SK-N-SH (cell line): ENCODE data around the gene HS6ST3.

Experiments used
- ELF1 ChIP-seq: IDR thresholded peaks from 2 replicates; pipeline ENCODE4 v1.4.0; 2012
- EP300 ChIP-seq, 2 experiments: IDR thresholded peaks; 2 replicates each; pipeline versions ENCODE4 v1.4.0 to v1.6.1; 2012; ENCODE audit warnings: borderline replicate concordance in 1 of 2, low read depth in 1 of 2, low read length in 1 of 2
- EZH2phosphoT487 ChIP-seq: fragments of 200-600 bp; sonication (generic); IDR thresholded peaks from 2 replicates; pipeline ENCODE4 v1.6.1; 2017; ENCODE audit warnings: low read depth, mixed run types, mild to moderate bottlenecking, antibody characterized with exemption, moderate library complexity, borderline replicate concordance
- FOXJ3 ChIP-seq: sonication (generic); formaldehyde crosslinking; IDR thresholded peaks from 2 replicates; pipeline ENCODE4 v1.5.1; 2020; ENCODE audit warnings: mild to moderate bottlenecking, missing genetic modification reagents
- FOXM1 ChIP-seq: IDR thresholded peaks from 2 replicates; pipeline ENCODE4 v1.4.0; 2012; ENCODE audit warnings: low read depth, mild to moderate bottlenecking
- GABPA ChIP-seq: IDR thresholded peaks from 2 replicates; pipeline ENCODE4 v1.4.0; 2012; ENCODE audit warnings: low read depth, mild to moderate bottlenecking
- POLR2AphosphoS5 ChIP-seq: IDR thresholded peaks from 2 replicates; pipeline ENCODE4 v1.6.1; 2012; ENCODE audit warnings: low read depth, low read length
- RFX5 ChIP-seq: IDR thresholded peaks from 2 replicates; pipeline ENCODE4 v1.6.1; 2012; ENCODE audit warnings: mild to moderate bottlenecking, improper control_type of control experiment, low read length
- TAF1 ChIP-seq: IDR thresholded peaks from 2 replicates; pipeline ENCODE4 v1.6.1; 2012; ENCODE audit warnings: low read depth, mild to moderate bottlenecking, low read length, moderate library complexity, borderline replicate concordance
- TF ChIP-seq, protein P1 (sequence below): fragments of 200-600 bp; sonication (generic); IDR thresholded peaks from 2 replicates; pipeline ENCODE4 v1.6.1; 2017; ENCODE audit warnings: antibody characterized with exemption, mild to moderate bottlenecking, moderate library complexity
- TF ChIP-seq, protein P2 (sequence below): fragments of 150-350 bp; IDR thresholded peaks from 2 replicates; pipeline ENCODE4 v1.6.1; 2017; ENCODE audit warnings: antibody characterized with exemption, low read length, low read depth, borderline replicate concordance
- TF ChIP-seq, protein P3 (sequence below): IDR thresholded peaks from 2 replicates; pipeline ENCODE4 v1.6.1; 2012; ENCODE audit warnings: mild to moderate bottlenecking, low read depth, low read length, moderate library complexity

DNA sequence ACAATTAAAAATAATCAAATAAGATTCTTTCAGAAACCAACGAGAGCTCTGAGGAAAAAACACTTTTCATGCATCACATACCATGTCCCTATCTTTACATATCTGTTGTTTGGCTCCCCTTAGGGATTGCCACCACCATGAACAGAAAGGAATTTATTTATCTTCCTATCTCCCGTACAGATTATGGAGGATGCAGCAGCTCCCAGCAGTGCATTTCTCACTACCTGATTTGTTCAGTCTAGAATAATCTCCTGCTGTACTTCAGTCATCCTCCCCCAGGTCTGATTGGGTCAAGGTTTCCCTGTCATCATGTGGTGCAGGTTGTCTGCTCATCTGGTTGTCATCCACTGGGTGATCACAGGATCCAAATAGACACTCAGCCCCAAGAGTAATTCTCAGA, 453.1 kb downstream of the HS6ST3 start:
- TF ChIP-seq, protein P1, sequence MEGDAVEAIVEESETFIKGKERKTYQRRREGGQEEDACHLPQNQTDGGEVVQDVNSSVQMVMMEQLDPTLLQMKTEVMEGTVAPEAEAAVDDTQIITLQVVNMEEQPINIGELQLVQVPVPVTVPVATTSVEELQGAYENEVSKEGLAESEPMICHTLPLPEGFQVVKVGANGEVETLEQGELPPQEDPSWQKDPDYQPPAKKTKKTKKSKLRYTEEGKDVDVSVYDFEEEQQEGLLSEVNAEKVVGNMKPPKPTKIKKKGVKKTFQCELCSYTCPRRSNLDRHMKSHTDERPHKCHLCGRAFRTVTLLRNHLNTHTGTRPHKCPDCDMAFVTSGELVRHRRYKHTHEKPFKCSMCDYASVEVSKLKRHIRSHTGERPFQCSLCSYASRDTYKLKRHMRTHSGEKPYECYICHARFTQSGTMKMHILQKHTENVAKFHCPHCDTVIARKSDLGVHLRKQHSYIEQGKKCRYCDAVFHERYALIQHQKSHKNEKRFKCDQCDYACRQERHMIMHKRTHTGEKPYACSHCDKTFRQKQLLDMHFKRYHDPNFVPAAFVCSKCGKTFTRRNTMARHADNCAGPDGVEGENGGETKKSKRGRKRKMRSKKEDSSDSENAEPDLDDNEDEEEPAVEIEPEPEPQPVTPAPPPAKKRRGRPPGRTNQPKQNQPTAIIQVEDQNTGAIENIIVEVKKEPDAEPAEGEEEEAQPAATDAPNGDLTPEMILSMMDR = no peak
- TF ChIP-seq TAF1 (no peak), FOXM1 (no peak), FOXJ3 (CRISPR knock-in tag) (no peak), EP300 (IDR thresholded peaks at IDR 0.05; ENCODE audit: borderline replicate concordance in 1 of 2, low read depth in 1 of 2, low read length in 1 of 2) (no peak), ELF1 (no peak), GABPA (no peak), RFX5 (no peak), EZH2phosphoT487 (no peak), POLR2AphosphoS5 (no peak)
- TF ChIP-seq, protein P2, sequence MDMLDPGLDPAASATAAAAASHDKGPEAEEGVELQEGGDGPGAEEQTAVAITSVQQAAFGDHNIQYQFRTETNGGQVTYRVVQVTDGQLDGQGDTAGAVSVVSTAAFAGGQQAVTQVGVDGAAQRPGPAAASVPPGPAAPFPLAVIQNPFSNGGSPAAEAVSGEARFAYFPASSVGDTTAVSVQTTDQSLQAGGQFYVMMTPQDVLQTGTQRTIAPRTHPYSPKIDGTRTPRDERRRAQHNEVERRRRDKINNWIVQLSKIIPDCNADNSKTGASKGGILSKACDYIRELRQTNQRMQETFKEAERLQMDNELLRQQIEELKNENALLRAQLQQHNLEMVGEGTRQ = no peak
- TF ChIP-seq, protein P3, sequence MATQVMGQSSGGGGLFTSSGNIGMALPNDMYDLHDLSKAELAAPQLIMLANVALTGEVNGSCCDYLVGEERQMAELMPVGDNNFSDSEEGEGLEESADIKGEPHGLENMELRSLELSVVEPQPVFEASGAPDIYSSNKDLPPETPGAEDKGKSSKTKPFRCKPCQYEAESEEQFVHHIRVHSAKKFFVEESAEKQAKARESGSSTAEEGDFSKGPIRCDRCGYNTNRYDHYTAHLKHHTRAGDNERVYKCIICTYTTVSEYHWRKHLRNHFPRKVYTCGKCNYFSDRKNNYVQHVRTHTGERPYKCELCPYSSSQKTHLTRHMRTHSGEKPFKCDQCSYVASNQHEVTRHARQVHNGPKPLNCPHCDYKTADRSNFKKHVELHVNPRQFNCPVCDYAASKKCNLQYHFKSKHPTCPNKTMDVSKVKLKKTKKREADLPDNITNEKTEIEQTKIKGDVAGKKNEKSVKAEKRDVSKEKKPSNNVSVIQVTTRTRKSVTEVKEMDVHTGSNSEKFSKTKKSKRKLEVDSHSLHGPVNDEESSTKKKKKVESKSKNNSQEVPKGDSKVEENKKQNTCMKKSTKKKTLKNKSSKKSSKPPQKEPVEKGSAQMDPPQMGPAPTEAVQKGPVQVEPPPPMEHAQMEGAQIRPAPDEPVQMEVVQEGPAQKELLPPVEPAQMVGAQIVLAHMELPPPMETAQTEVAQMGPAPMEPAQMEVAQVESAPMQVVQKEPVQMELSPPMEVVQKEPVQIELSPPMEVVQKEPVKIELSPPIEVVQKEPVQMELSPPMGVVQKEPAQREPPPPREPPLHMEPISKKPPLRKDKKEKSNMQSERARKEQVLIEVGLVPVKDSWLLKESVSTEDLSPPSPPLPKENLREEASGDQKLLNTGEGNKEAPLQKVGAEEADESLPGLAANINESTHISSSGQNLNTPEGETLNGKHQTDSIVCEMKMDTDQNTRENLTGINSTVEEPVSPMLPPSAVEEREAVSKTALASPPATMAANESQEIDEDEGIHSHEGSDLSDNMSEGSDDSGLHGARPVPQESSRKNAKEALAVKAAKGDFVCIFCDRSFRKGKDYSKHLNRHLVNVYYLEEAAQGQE = no peak
